Hepatocyte (in vitro differentiated cells): ENCODE results near the gene MTHFR.

Experiments used
- CTCF ChIP-seq: fragments of 200-600 bp; sonication (generic); IDR thresholded peaks from 2 replicates; pipeline ENCODE4 v1.5.1; 2016; ENCODE audit warnings: antibody characterized with exemption, mild to moderate bottlenecking; ENCODE audit not compliant: poor library complexity
- EZH2 ChIP-seq: fragments of 200-600 bp; sonication (generic); IDR thresholded peaks from 2 replicates; pipeline ENCODE4 v1.6.1; 2016; ENCODE audit warnings: antibody characterized with exemption, mild to moderate bottlenecking, borderline replicate concordance
- EZH2phosphoT487 ChIP-seq: fragments of 200-600 bp; sonication (generic); IDR thresholded peaks from one replicate; pipeline ENCODE4 v1.6.1; 2018; ENCODE audit warnings: antibody characterized with exemption, mild to moderate bottlenecking, low read depth, moderate library complexity; ENCODE audit not compliant: unreplicated experiment, severe bottlenecking

- no peak for TF ChIP-seq EZH2
- TF ChIP-seq CTCF: no peak
- no peak for TF ChIP-seq EZH2phosphoT487
Measured at GRCh38 chr1:11736746-11737639, 68.8 kb downstream of the MTHFR start.
